HG03565 (cell line): ENCODE data around the gene TIMM29.

Experiments
- ATAC-seq: cut with Tn5 transposase; IDR thresholded peaks from one replicate; pipeline ENCODE4 v1.9.1; 2021; ENCODE audit warnings: mild to moderate bottlenecking, moderate library complexity; ENCODE audit not compliant: unreplicated experiment

TIMM29 gene

GRCh38 chr19:10928563-10929401 lies at the start of gene TIMM29, which contains the start of gene YIPF2:
TSS of gene TIMM29 (plus strand) at chr19:10928811. CDS start at chr19:10928823, 12 bp downstream.
TSS of gene YIPF2 (minus strand) at chr19:10928639. CDS start at chr19:10928410, 229 bp downstream.
- ATAC-seq = peak; percentile 59

DNA sequence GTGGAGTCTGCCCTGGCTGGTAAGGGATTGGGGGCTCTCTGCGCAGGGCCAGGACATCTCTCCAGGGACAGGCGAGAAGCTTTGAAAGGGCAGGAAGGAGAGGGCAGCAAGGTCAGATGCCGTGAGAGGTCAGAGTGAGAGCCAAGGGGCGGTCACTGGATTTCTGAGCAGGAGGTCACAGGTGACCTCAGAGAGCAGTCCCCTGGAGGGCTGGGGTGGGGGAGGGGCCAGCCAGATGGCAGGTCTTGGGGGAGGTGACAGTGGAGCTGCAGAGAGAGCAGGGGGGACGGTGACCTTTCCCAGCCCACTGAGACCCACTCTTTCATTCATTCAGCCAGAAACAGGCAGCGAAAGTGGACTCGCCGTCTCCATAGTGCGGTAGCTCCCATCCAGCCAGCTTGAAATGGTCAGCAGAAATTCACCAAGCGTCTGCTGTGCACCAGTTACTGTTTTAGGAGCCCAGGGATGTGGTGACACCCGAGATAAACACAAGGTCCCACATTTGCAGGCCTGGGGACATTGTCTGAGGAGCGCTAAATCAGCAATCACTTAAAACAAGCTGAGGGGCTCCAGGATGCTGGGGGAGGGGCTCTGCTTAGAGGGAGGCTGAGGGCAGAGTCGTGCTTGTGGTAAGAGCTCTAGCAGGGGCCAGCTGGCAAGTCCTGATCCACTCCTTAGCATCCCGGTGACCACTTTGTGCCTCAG lies 47.1 kb upstream of the TIMM29 start:
- ATAC-seq = no peak

GRCh38 chr19:10882108-10882457 lies 46.5 kb upstream of the TIMM29 start:
- no peak for ATAC-seq

DNA sequence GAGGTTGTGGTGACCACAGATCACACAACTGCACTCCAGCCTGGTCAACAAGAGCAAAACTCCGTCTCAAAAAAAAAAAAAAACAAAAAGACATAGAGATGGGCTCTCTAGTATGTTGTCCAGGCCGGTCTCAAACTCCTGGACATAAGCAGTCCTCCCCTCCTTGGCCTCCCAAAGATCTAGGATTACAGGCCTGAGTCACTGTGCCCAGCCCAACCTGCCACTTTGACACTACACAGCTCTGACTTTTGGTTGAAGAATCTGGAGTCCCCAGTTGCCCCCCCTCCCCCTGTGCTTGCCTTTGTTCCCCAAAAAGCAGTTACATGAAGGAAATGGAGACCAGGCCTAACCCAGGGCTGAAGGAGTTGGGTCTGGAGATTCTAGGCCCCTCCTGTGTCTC lies 44.3 kb upstream of the TIMM29 start:
- ATAC-seq = no peak

- no peak for ATAC-seq
Observed at GRCh38 chr19:10885201-10886169, 43.1 kb upstream of the TIMM29 start.

GRCh38 chr19:10887616-10888367 lies 40.8 kb upstream of the TIMM29 start:
- ATAC-seq = no peak

DNA sequence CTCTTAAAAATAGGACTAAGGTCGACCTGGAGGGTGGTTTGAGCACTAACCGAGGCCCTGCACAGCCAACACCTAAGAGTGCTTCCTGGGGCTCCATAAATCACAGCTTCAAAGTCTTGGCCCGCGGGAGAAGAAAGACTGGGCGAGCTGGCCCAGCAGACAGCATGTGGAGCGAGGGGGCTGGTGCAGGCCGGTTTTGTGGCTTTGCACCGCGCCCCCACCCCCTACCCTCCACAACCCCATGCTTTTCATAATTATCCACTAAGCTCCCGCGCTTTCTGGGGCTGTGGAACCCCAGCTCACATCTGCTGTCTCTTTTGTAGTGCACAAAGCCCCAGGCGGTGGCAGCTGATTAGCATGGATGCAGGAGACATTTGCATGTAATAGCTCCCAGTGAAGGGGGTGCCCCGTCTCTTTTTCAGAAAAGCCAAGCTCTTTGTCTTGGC lies 40.2 kb upstream of the TIMM29 start:
- no peak for ATAC-seq

- no peak for ATAC-seq
Observed at GRCh38 chr19:10889880-10890279, 38.7 kb upstream of the TIMM29 start.

DNA sequence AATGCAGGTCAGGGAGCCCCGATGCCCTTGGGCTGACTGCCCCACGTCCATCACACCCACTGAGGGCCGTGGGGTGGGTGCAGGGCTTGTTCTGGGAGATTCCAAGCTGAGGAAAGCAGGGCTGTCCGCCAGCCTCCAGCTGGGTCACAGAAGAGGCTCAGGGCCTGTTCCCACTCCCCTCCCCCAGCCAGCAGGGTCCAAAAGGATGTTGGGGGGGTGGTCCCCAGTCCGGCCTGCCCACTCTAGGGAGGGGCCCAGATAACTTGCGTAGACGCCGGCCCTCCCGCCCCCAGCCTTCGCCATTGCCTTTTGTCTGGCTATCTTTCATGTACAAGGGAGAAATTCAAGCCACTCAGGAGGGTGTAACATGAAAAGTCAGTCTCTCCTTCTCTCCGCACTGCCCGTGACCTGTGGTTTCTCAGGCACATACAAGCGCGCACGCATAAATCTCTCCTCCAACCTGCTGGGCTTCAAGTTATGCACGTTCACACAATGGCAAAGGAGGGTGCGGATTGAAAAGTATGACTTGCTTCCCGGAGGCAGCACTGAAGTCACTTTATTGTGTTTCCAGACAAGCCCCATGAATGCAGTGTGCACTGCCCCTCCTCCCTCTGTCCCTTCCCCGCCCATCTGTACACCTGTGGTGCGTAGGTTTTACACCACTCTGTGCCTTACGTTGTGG lies 37.1 kb upstream of the TIMM29 start:
- no peak for ATAC-seq

GRCh38 chr19:10892256-10892655 lies 36.4 kb upstream of the TIMM29 start:
- ATAC-seq = no peak

DNA sequence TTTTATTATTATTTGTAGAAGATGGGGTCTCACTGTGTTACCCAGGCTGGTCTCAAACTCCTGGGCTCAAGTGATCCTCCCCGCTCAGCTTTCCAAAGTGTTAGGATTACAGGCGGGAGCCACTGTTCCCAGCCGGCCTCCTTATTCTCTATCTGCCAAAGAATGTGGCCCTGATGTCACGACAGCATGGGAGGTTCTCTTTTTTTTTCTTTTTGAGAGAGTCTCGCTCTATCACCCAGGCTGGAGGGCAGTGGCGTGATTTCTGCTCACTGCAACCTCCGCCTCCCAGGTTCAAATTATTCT lies 33.7 kb upstream of the TIMM29 start:
- ATAC-seq = no peak

DNA sequence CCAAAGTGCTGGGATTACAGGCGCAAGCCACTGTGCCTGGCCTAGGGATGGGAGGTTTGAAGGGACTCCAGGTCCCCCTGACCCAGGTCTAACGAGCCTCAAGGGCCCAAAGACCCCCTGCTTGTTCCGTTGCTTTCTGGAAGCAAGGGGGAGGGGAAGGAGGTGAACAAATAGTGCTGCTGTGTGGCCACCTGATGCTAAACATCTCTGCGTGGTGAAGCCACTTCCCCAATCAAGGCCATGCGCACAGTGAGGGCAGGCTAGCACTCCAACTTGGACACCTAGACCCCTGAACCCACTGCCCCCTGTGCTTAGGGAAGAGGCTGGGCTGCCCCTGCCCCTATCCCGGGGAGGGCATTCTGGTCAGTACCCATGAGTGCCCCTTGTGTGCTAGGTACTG lies 33.2 kb upstream of the TIMM29 start:
- no peak for ATAC-seq

DNA sequence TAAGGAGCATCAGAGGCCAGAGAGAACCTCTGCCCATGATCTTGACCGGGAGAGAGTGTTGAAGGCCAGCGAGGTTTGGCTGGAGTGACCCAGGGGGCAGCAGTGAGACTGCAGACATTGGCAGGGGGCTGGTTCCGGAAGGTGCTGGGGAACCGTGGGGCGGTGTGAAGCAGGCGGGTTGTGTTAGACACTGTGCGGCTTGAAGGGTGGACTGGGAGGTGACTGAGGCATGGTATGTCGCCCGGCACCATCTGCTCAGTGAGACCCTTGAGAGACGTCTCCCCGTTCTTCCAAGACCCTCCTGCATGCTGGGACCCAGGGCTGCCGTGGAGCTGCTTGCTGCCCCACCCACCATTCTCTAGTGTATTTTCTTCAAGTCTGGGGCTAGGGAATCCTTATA lies 32.7 kb upstream of the TIMM29 start:
- no peak for ATAC-seq

GRCh38 chr19:10896851-10897526 lies 31.6 kb upstream of the TIMM29 start:
- ATAC-seq = no peak

- no peak for ATAC-seq
Observed at GRCh38 chr19:10898633-10899032, 30.0 kb upstream of the TIMM29 start.

DNA sequence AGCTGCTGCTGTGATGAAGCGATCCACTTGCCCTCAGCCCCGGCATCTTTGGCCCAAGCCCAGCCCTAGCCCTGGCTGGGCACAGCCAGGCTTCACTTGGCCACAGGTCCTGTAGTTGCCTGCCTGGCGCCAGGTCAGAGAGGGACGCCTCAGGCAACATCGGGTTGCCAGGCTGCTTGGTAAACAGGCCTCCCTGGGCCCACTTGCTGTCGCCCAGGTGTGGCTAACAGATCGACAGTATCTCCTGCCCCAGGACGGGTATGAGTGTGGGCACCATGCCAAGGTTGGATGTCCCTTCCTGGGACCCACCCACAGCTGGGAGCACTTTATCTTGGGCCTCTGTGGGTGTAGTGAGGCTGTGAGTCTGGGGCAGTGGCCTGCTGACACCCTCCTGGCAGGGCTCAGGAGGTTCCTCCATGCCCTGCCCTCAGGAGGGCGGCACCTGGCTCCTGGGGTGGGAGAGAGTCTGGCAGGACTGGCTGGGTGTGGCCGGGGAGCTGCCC lies 29.4 kb upstream of the TIMM29 start:
- ATAC-seq = no peak

DNA sequence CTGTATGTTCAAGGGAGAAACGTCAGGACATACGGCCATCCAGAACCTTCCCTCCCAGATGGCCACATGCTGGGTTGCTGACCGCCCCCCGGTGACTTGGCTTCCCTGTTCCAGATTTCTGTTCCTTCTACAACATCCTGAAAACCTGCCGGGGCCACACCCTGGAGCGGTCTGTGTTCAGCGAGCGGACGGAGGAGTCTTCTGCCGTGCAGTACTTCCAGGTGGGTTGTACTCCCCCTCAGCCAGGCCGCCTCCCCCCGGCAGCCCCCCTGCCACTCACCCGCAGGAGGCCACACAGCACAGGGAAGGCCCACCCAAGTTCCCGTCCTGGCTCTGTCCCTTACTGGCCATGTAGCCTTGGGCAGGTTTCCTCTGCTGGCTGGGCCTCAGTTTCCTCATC lies 20.7 kb upstream of the TIMM29 start:
- no peak for ATAC-seq

DNA sequence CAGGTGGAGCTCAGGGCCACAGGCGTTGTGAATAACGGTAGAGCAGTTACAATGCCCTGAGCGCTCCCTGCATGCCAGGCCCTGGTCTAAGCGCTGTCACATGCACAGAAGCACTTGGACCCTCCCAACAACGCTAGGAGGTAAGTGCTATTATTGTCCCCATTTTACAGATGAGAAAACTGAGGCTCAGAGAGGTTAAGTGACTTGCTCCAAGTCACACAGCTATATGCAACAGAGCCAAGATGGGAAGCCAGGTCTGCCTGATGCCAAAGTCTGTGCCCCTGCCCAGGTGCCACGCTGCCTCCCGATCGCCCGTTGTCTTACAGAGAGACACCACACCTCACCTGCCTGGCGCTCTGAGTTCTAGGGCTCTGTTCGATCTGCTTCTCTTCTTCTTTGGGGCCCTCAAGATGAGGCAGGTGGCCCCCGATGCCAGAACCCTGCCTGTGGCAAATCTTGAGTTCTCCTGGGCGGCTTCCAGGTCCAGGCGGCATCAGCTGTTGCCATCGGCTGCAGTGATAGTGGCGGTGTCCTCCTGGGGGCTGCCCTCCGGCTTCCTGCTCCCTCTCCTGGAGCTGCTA lies 20.1 kb upstream of the TIMM29 start:
- ATAC-seq = no peak
